GM21423 (cell line): ENCODE results near the gene TULP4.
"Not testable (repeated sequence)": the region's sequence is repeated elsewhere in the genome, so short reads cannot be mapped to it uniquely, and the experiment has no call there.

Experiments
- ATAC-seq: cut with Tn5 transposase; IDR thresholded peaks from one replicate; pipeline ENCODE4 v1.9.1; 2021; ENCODE audit warnings: mild to moderate bottlenecking, moderate library complexity; ENCODE audit not compliant: unreplicated experiment

TULP4 gene

GRCh38 chr6:158293122-158293521 is 19.1 kb upstream of the TULP4 start:
- ATAC-seq = peak; percentile 55

GRCh38 chr6:158295976-158296853 is 16.1 kb upstream of the TULP4 start:
- ATAC-seq = not testable (repeated sequence)

- ATAC-seq = not testable (repeated sequence)
Measured at GRCh38 chr6:158296854-158297324, 15.4 kb upstream of the TULP4 start.

GRCh38 chr6:158297657-158298056 is 14.6 kb upstream of the TULP4 start:
- ATAC-seq = not testable (repeated sequence)

GRCh38 chr6:158300306-158301143 is 11.7 kb upstream of the TULP4 start:
- not testable (repeated sequence) for ATAC-seq

GRCh38 chr6:158301561-158301960 is 10.7 kb upstream of the TULP4 start:
- ATAC-seq = not testable (repeated sequence)

GRCh38 chr6:158302195-158302796 is 10.0 kb upstream of the TULP4 start:
- not testable (repeated sequence) for ATAC-seq

- no peak for ATAC-seq
Measured at GRCh38 chr6:158303210-158303731, 9.0 kb upstream of the TULP4 start.

- ATAC-seq = no peak
Measured at GRCh38 chr6:158304254-158304653, 8.0 kb upstream of the TULP4 start.

GRCh38 chr6:158309814-158310213 is 2.5 kb upstream of the TULP4 start:
- no peak for ATAC-seq

- no peak for ATAC-seq
Measured at GRCh38 chr6:158311193-158311592, 1.1 kb upstream of the TULP4 start.

GRCh38 chr6:158311626-158312025 is 639 bp upstream of the TULP4 start:
- ATAC-seq = no peak

GRCh38 chr6:158312672-158313397 is 570 bp downstream of the TULP4 start:
- ATAC-seq = no peak

GRCh38 chr6:158313989-158314388 is 1.7 kb downstream of the TULP4 start:
- peak; percentile 86 for ATAC-seq

- no peak for ATAC-seq
Measured at GRCh38 chr6:158314737-158315136, 2.5 kb downstream of the TULP4 start.

- no peak for ATAC-seq
Measured at GRCh38 chr6:158316022-158316421, 3.8 kb downstream of the TULP4 start.

GRCh38 chr6:158321960-158322359 is 9.7 kb downstream of the TULP4 start:
- no peak for ATAC-seq

GRCh38 chr6:158322400-158322723 is 10.1 kb downstream of the TULP4 start:
- ATAC-seq = no peak

- peak; percentile 66 for ATAC-seq
Measured at GRCh38 chr6:158322724-158323560, 10.7 kb downstream of the TULP4 start.

- peak; percentile 34 for ATAC-seq
Measured at GRCh38 chr6:158323561-158323958, 11.3 kb downstream of the TULP4 start.
